GM12801 (cell line): Measurements from ENCODE around the gene ABI2.

Source experiments
- TF ChIP-seq, protein P1 (sequence below): IDR thresholded peaks from one replicate; pipeline ENCODE4 v1.5.1; 2011; ENCODE audit warnings: control low read depth; ENCODE audit not compliant: insufficient read length; ENCODE audit errors: extremely low read depth

The ABI2 gene

DNA sequence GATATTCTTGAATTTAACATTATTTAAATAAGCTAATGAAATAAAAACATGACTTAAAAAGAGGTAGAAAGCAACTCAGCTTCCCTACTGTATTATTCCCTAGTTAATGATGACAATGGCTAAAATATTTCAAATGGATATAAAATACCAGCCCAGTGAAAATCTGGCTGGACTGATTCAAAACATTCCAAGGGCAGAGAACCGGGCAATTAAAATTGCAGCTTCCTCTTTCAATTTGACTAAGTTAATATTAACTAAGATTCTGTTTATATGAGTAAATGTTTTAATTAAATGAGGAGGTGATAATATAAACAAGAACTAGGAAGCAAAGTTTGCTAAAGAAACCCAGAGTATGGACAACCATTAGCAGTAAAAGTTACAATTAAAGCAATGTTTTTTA, 141.4 kb downstream of the ABI2 start:
- TF ChIP-seq, protein P1, sequence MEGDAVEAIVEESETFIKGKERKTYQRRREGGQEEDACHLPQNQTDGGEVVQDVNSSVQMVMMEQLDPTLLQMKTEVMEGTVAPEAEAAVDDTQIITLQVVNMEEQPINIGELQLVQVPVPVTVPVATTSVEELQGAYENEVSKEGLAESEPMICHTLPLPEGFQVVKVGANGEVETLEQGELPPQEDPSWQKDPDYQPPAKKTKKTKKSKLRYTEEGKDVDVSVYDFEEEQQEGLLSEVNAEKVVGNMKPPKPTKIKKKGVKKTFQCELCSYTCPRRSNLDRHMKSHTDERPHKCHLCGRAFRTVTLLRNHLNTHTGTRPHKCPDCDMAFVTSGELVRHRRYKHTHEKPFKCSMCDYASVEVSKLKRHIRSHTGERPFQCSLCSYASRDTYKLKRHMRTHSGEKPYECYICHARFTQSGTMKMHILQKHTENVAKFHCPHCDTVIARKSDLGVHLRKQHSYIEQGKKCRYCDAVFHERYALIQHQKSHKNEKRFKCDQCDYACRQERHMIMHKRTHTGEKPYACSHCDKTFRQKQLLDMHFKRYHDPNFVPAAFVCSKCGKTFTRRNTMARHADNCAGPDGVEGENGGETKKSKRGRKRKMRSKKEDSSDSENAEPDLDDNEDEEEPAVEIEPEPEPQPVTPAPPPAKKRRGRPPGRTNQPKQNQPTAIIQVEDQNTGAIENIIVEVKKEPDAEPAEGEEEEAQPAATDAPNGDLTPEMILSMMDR: no peak

DNA sequence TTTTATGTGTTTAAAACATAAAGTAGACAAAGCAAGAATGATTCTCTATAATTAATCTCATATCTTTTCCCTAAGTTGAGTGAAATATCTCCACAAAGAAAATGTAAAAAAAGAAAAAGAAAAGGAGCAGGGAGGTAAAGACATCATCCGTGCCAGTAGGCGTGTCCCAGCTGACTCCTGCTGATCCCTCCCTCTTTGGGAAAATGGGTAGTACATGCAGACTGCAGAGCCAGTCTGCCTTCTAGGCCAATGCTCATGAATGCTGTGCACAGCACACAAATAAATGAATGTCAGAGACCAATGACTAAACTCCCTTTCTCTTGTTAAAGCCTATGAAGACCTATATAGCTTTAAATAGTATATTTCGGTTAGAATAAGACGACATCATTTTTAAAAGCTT, 142.2 kb downstream of the ABI2 start:
- TF ChIP-seq, protein P1: no peak

DNA sequence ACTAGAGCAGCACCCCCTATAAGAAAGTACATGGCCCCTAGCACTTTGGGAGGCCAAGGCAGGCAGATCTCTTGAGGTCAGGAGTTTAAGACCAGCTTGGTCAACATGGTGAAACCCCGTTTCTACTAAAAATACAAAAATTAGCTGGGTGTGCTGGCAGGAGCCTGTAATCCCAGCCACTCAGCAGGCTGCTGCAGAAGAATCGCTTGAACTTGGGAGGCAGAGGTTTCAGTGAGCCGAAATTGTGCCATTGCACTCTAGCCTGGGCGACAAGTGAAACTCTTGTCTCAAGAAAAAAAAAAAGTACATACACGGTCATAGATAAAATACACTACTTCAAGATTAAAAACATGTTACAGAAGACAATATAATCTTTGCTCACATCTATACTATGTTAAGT, 143.1 kb downstream of the ABI2 start:
- TF ChIP-seq, protein P1: no peak

DNA sequence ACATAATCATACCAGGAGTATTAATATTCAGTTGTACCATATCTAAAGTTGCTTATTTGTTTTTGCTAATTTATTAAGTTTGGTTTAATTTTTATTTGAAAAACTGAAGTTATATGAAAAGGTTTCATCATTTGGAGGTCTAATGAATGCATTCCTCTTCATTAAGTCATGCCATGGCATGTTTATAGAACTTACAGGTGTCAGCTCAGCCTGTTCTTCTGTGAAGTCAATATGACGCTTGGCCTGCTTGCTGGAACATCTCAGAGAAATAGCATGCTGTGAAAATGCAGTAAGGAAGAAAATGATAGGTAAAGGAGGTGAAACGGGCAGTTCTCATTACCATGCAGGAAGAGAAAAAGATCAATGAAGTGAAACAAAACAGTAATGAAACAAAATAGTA, 148.7 kb downstream of the ABI2 start:
- TF ChIP-seq, protein P1: no peak

DNA sequence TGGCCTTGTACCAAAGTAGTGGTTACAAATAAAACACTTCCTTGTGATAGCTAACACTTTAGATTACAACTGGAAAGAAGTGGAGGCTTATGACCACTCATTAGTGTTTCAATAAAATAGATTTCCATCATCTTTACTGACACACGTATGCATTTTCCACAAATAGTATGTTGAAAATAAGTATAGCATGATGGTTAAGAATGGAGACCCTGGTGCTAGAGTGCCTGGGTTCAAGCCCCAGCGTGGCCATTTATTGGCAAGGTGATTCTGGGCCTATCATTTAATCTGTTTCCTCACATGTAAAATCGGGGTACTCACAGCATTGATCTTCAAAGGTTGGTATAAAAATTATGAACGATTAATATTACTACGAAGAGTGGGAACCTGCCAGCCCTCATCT, 152.4 kb downstream of the ABI2 start:
- TF ChIP-seq, protein P1: no peak

DNA sequence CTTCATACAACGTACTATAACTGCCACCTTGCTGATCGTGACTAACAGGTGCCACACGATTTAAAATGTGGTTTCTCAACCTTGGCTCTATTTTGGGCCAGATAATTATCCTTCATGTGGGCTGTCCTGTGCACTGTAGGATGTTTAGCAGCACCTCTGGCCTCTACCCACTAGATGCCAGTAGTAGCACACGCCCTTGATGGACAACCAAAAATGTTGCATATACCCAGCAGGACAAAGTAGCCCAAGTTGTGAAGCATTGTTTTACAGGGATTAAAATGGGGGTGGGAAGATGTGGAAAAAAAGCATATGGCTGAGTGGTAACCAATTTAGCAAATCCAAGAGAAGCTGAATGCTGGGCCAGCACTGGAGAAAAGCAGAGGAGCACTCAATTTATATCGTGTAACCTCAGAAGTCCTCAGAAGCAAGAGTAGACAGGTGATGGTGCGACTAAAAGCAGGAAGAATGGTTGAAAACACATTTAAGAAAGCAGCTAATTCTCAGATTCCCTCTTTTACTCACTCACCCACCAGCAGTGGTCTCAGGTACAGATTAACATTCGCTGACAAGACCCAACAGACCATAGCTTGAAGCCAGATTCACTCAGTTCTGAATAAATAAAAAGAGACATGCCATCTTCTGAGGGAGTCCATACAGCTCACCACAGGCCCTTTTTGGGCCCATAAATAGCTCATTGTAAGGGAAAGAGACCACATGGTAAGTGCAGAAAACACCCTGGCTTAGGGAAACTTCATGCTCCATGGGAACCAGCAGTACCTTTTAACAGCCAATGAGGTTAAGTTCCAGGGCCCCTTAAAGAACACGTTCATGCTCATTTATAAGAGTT, 156.3 kb downstream of the ABI2 start:
- TF ChIP-seq, protein P1: peak; percentile 76

DNA sequence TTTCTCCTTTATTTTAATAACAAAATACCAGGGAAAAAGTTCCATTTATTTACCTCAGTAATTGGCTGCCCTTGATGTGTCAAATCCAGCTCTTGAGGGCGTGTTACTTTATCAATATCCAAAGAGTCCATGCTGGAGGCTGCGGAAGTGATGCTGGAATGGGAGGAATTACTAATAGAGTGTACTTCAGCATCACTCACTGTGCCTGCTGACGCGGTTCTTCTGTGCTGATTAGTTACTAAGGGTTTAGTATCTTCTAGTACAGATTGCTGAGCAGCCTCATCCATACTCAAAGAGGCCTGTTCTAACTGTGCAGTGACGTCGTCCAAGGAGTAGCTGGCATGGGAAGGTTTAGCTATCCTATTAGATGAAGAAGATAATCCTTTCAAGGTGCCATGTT, 161.3 kb downstream of the ABI2 start:
- TF ChIP-seq, protein P1: no peak
